ENCODE data around the gene CLIC3. TPM values are rescaled to one million over a fixed set of nuclear protein-coding genes. Genes with fewer than 3 reads are reported as not detected.
A peak's percentile ranks its signal among the peaks of the same experiment; 100 is the strongest.

Gene CLIC3
- total RNA-seq, 4 donors from 2014 or later = 1.2 to 120 (median 38.0) TPM

GRCh38 chr9:137014166-137014565 lies 17.8 kb upstream of the CLIC3 start:
- Histone ChIP-seq H3K4me1 (no peaks in the 10 kb centered on the region), H3K4me3 (no peak overlapping the region), H3K27me3 (no peaks in the 10 kb centered on the region), H3K9me3 (no peaks in the 10 kb centered on the region), H3K27ac (no peak overlapping the region), H3K36me3 (peaks cover 4 to 100% (median 26%) of the 10 kb centered on the region in 3 donors)
- DNase-seq (ENCODE audit: low spot score in 2 of 2) = no peak
- TF ChIP-seq POLR2A (IDR thresholded peaks at IDR 0.05) (no peak), CTCF (IDR thresholded peaks at IDR 0.05) (no peak), EP300 (IDR thresholded peaks at IDR 0.05) (no peak)
- 92 to 98% methylated on average over 11 to 17 of the region's 23 CpGs for WGBS, 2 donors

DNA sequence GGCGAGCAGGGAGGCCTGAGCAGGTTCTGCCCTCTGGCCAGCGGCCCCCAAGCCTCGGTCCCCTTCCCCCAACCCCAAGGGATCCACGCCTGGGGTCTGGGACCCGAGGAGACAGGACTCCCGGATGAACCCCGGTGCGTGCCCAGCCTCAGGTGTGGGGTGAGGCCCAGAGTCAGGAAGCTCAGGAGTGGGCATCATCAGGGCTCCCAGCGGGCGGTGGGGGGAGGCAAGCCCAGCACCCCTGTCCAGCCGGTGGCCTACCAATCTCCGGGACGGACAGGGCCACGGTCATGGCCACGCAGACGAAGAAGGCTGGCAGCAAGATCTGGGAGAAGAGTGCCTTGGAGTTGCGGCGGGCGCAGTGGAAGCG lies 17.2 kb upstream of the CLIC3 start:
- Histone ChIP-seq H3K9me3 (no peaks in the 10 kb centered on the region), H3K27ac (peak overlapping the region in 1 of 4 donors; percentile 14), H3K4me3 (no peak overlapping the region), H3K27me3 (no peaks in the 10 kb centered on the region), H3K4me1 (no peaks in the 10 kb centered on the region), H3K36me3 (peaks cover 4 to 100% (median 26%) of the 10 kb centered on the region in 3 donors)
- 95 to 96% methylated on average over 8 to 20 of the region's 20 CpGs for WGBS, 2 donors
- no peak for DNase-seq (ENCODE audit: low spot score in 2 of 2)
- TF ChIP-seq EP300 (IDR thresholded peaks at IDR 0.05) = no peak
- no peak for TF ChIP-seq CTCF (IDR thresholded peaks at IDR 0.05)
- TF ChIP-seq POLR2A (IDR thresholded peaks at IDR 0.05) = no peak

DNA sequence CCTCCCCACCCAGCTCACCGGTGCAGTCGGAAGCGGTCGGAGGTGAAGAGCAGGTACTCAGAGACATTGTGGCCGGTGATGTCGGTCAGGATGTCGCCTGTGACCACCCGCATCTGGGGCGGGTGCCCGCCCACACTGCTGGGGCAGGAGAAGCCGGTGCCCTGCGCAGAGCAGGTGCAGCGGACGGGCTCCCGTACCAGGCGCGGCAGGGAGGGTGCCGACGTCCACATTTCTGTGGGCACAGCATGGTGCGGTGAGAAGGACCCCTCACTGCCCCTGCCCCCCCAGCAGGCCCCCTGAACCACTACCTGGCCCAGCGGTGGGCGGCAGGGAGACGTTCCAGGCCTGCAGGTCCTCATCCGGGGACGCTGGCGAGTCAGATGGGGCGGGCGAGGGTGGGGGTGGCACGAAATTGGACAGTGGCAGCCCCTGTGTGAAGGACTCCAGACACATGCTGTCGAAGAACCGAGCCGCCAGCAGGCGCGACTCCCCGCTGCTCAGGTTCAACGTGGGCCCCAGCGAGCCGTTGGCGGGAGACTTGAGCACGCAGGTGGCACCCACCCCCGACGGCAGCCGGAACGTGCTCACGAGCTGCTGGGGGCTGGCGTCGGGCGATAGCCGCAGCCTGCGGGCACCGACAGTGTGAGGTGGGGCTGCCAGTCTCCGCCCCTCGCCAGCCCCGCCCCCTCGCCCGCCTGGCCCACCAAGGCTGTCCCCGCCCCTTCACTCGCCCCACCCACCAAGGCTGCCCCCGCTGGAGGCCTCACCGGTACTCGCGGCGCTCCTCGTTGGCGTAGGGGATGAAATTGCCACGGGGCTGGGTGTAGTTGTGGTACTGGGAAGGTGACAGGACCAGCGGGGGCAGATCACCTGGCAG lies 16.6 kb upstream of the CLIC3 start:
- Histone ChIP-seq H3K9me3 (no peaks in the 10 kb centered on the region), H3K36me3 (peaks cover 4 to 100% (median 26%) of the 10 kb centered on the region in 3 donors), H3K4me1 (peaks cover 0 to 4% (median 0%) of the 10 kb centered on the region in 4 donors), H3K27ac (peak overlapping the region in 1 of 4 donors; percentile 14), H3K27me3 (no peaks in the 10 kb centered on the region), H3K4me3 (no peak overlapping the region)
- TF ChIP-seq CTCF (IDR thresholded peaks at IDR 0.05) = no peak
- TF ChIP-seq EP300 (IDR thresholded peaks at IDR 0.05) = no peak
- TF ChIP-seq POLR2A (IDR thresholded peaks at IDR 0.05) = no peak
- DNase-seq (ENCODE audit: low spot score in 2 of 2) = no peak
- 88 to 91% methylated on average over 36 to 44 of the region's 67 CpGs for whole genome bisulfite sequencing, 2 donors

DNA sequence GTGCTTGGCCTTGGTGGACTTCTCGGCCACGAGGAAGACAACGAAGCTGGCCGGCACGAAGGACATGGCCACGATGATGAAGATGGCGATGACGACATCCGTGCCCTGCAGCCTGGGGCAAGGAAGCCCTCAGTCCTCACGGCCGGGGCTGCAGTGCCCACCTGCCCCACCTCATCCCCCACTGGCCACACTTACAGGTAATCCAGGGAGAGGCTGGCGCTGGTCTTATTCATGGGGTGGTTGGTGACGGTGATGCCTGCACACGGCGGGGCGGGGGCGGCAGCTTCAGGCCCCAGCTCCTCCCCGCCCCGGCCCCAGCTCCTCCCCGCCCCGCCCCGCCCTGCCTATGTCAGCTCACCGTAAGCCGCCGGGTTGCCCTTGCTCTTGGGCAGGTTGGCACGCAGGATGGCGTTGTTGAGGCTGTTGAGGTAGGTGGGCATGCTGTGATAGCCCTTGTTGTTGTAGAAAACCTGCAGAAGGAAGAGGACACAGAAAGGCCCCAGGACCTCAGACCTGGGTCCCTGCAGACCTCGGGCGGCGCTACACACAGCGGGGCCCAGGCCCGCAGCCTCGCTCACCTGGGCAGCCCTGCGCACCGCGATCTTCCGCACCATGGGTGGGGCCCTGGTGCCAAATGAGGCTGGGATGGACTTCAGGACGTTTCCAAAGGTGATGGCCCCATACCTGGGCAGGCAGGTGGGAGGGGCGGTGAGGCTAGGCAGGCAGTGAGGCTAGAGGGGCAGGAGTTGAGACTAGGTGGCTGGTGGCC lies 15.7 kb upstream of the CLIC3 start:
- H3K36me3 ChIP-seq = peaks cover 0 to 100% (median 26%) of the 10 kb centered on the region in 3 donors
- no peak overlapping the region for H3K27ac ChIP-seq
- DNase-seq (ENCODE audit: low spot score in 2 of 2) = no peak
- TF ChIP-seq EP300 (IDR thresholded peaks at IDR 0.05) (no peak), CTCF (IDR thresholded peaks at IDR 0.05) (no peak), POLR2A (IDR thresholded peaks at IDR 0.05) (no peak)
- WGBS, 2 donors = 88 to 90% methylated on average over 37 to 38 of the region's 39 CpGs
- H3K9me3 ChIP-seq = no peaks in the 10 kb centered on the region
- no peaks in the 10 kb centered on the region for H3K27me3 ChIP-seq
- H3K4me3 ChIP-seq = no peak overlapping the region
- peaks cover 0 to 12% (median 0%) of the 10 kb centered on the region in 4 donors for H3K4me1 ChIP-seq

- DNase-seq (ENCODE audit: low spot score in 2 of 2) = no peak
- Histone ChIP-seq H3K27ac (no peak overlapping the region), H3K4me1 (peaks cover 0 to 22% (median 5%) of the 10 kb centered on the region in 4 donors), H3K4me3 (no peak overlapping the region), H3K27me3 (no peaks in the 10 kb centered on the region), H3K9me3 (no peaks in the 10 kb centered on the region), H3K36me3 (peaks cover 0 to 98% (median 26%) of the 10 kb centered on the region in 3 donors)
- TF ChIP-seq POLR2A (IDR thresholded peaks at IDR 0.05) (no peak), EP300 (IDR thresholded peaks at IDR 0.05) (no peak), CTCF (IDR thresholded peaks at IDR 0.05) (no peak)
- WGBS, 2 donors = 94 to 95% methylated on average over 24 of the region's 24 CpGs
These were observed 14.8 kb upstream of the CLIC3 start for GRCh38 chr9:137011156-137011555.
